Stimulated activated CD8-positive, alpha-beta memory T cell treated with anti-CD3 and anti-CD28 coated beads, Interleukin-7, amount 100 ng/mL, for 1 hour (primary cell): ENCODE results near the gene MOSPD3.
"Not testable (repeated sequence)": the region's sequence is repeated elsewhere in the genome, so short reads cannot be mapped to it uniquely, and the experiment has no call there.

ENCODE experiments used
- DNase-seq, 2 donors: peaks; one replicate each; pipeline ENCODE4 v3.0.0-alpha.2; 2020; ENCODE audit warnings: low read depth in 2 of 2

Gene MOSPD3

GRCh38 chr7:100626055-100626454, 13.7 kb downstream of the MOSPD3 start:
- no peak for DNase-seq

- peak; percentile 82 to 84 for DNase-seq
Measured at GRCh38 chr7:100626530-100627237, 14.3 kb downstream of the MOSPD3 start.

GRCh38 chr7:100627238-100627549, 14.9 kb downstream of the MOSPD3 start:
- no peak for DNase-seq

- DNase-seq = no peak
Measured at GRCh38 chr7:100629117-100629716, 16.9 kb downstream of the MOSPD3 start.

GRCh38 chr7:100630066-100630465, 17.7 kb downstream of the MOSPD3 start:
- no peak for DNase-seq

GRCh38 chr7:100632951-100633717, 20.8 kb downstream of the MOSPD3 start:
- peak in 1 of 2 donors; percentile 25 for DNase-seq

GRCh38 chr7:100639995-100640516, 27.7 kb downstream of the MOSPD3 start:
- DNase-seq = no peak

GRCh38 chr7:100640517-100641440, 28.4 kb downstream of the MOSPD3 start:
- no peak for DNase-seq

- DNase-seq = no peak
Measured at GRCh38 chr7:100641463-100641859, 29.1 kb downstream of the MOSPD3 start, which contains the start of gene TFR2. Gene TFR2, minus strand, starts transcription at chr7:100641552. Its CDS starts 43 bp downstream, at chr7:100641509.

GRCh38 chr7:100641860-100642533, 29.7 kb downstream of the MOSPD3 start:
- DNase-seq = no peak

- no peak for DNase-seq
Measured at GRCh38 chr7:100642534-100642907, 30.2 kb downstream of the MOSPD3 start.

- DNase-seq = no peak
Measured at GRCh38 chr7:100649826-100650565, 37.7 kb downstream of the MOSPD3 start.

- no peak for DNase-seq
Measured at GRCh38 chr7:100654908-100655831, 42.8 kb downstream of the MOSPD3 start.

GRCh38 chr7:100655908-100656674, 43.8 kb downstream of the MOSPD3 start, which contains the start of gene ACTL6B:
Gene ACTL6B, minus strand, starts transcription at chr7:100656448. Its CDS starts 94 bp downstream, at chr7:100656354.
- DNase-seq = no peak

GRCh38 chr7:100662194-100662776, 49.9 kb downstream of the MOSPD3 start:
- DNase-seq = not testable (repeated sequence)
